SK-N-MC (cell line): ENCODE measurements around the gene ARID1B.

Experiments
- DNase-seq: peaks from one replicate; pipeline ENCODE4 v3.0.0-alpha.2; 2011; ENCODE audit warnings: low read depth, low spot score
- H3K27ac ChIP-seq: fragments of 200-600 bp; sonication (generic); 2 replicates; pipeline ENCODE4 v1.5.1; 2016; ENCODE audit warnings: mixed run types
- H3K36me3 ChIP-seq: fragments of 200-600 bp; sonication (generic); 2 replicates; pipeline ENCODE4 v1.6.1; 2017; ENCODE audit warnings: antibody characterized with exemption, low read length, mixed read lengths; ENCODE audit not compliant: insufficient read depth
- H3K4me3 ChIP-seq: fragments of 200-600 bp; sonication (generic); 2 replicates; pipeline ENCODE4 v1.5.1; 2016
- H3K9ac ChIP-seq: fragments of 200-600 bp; sonication (generic); 2 replicates; pipeline ENCODE4 v1.8.0; 2017; ENCODE audit warnings: mixed run types, mixed read lengths; ENCODE audit not compliant: insufficient read length
- H3K9me3 ChIP-seq: fragments of 200-600 bp; sonication (generic); 2 replicates; pipeline ENCODE4 v1.6.1; 2017; ENCODE audit warnings: low read depth, mild to moderate bottlenecking, antibody characterized with exemption, low read length, moderate library complexity, mixed read lengths
- EZH2 ChIP-seq: fragments of 200-600 bp; sonication (generic); IDR thresholded peaks from one replicate; pipeline ENCODE4 v1.6.1; 2017; ENCODE audit warnings: antibody characterized with exemption
- FOXP2 ChIP-seq: optimal IDR thresholded peaks from 2 replicates; pipeline ENCODE3; 2011; ENCODE audit warnings: mild to moderate bottlenecking, moderate library complexity; ENCODE audit not compliant: insufficient read depth; ENCODE audit errors: extremely low read length, control extremely low read depth
- POLR2AphosphoS5 ChIP-seq: IDR thresholded peaks from 2 replicates; pipeline ENCODE4 v1.6.1; 2012; ENCODE audit warnings: mild to moderate bottlenecking, low read depth, low read length, borderline replicate concordance

Gene ARID1B

GRCh38 chr6:157094038-157094437 lies 316.9 kb downstream of the ARID1B start:
- Histone ChIP-seq H3K4me3 (no peak overlapping the region), H3K36me3 (peaks cover 18% of the 10 kb centered on the region; the same call in 1 of the 2 replicates), H3K9ac (no peak overlapping the region), H3K27ac (no peak overlapping the region), H3K9me3 (no peaks in the 10 kb centered on the region)
- TF ChIP-seq POLR2AphosphoS5 (no peak), EZH2 (no peak), FOXP2 (no peak)
- DNase-seq = no peak

GRCh38 chr6:157095084-157095483 lies 317.9 kb downstream of the ARID1B start:
- H3K9me3 ChIP-seq = no peaks in the 10 kb centered on the region
- H3K36me3 ChIP-seq = peaks cover 22% of the 10 kb centered on the region; the same call in 1 of the 2 replicates
- no peak overlapping the region for H3K4me3 ChIP-seq
- no peak overlapping the region for H3K9ac ChIP-seq
- no peak for TF ChIP-seq EZH2
- no peak overlapping the region for H3K27ac ChIP-seq
- DNase-seq = no peak

- H3K4me3 ChIP-seq = no peak overlapping the region
- H3K9me3 ChIP-seq = no peaks in the 10 kb centered on the region
- DNase-seq = no peak
- no peak for TF ChIP-seq EZH2
- H3K9ac ChIP-seq = no peak overlapping the region
- no peak overlapping the region for H3K27ac ChIP-seq
- peaks cover 23% of the 10 kb centered on the region for H3K36me3 ChIP-seq
Observed at GRCh38 chr6:157095569-157095968, 318.4 kb downstream of the ARID1B start.

GRCh38 chr6:157096105-157096504 lies 318.9 kb downstream of the ARID1B start:
- DNase-seq = no peak
- Histone ChIP-seq H3K4me3 (no peak overlapping the region), H3K9me3 (no peaks in the 10 kb centered on the region), H3K36me3 (peaks cover 26% of the 10 kb centered on the region), H3K27ac (no peak overlapping the region), H3K9ac (no peak overlapping the region)
- no peak for TF ChIP-seq EZH2
- TF ChIP-seq POLR2AphosphoS5 = no peak
- no peak for TF ChIP-seq FOXP2

- Histone ChIP-seq H3K9me3 (no peaks in the 10 kb centered on the region), H3K4me3 (no peak overlapping the region), H3K36me3 (peaks cover 28% of the 10 kb centered on the region), H3K27ac (no peak overlapping the region), H3K9ac (no peak overlapping the region)
- TF ChIP-seq POLR2AphosphoS5 = no peak
- no peak for TF ChIP-seq EZH2
- TF ChIP-seq FOXP2 = no peak
- no peak for DNase-seq
Observed at GRCh38 chr6:157096522-157096921, 319.3 kb downstream of the ARID1B start.

- no peak for TF ChIP-seq EZH2
- TF ChIP-seq FOXP2 = no peak
- no peak for TF ChIP-seq POLR2AphosphoS5
- Histone ChIP-seq H3K4me3 (no peak overlapping the region), H3K9me3 (no peaks in the 10 kb centered on the region), H3K9ac (no peak overlapping the region), H3K27ac (no peak overlapping the region), H3K36me3 (peaks cover 23% of the 10 kb centered on the region)
- no peak for DNase-seq
Observed at GRCh38 chr6:157097255-157097955, 320.2 kb downstream of the ARID1B start.

GRCh38 chr6:157098999-157099398 lies 321.8 kb downstream of the ARID1B start:
- no peaks in the 10 kb centered on the region for H3K9me3 ChIP-seq
- peaks cover 30% of the 10 kb centered on the region for H3K36me3 ChIP-seq
- H3K9ac ChIP-seq = no peak overlapping the region
- no peak overlapping the region for H3K4me3 ChIP-seq
- H3K27ac ChIP-seq = no peak overlapping the region
- DNase-seq = no peak
- TF ChIP-seq EZH2 (no peak), POLR2AphosphoS5 (no peak), FOXP2 (no peak)

GRCh38 chr6:157099912-157100593 lies 322.9 kb downstream of the ARID1B start:
- H3K4me3 ChIP-seq = no peak overlapping the region
- H3K36me3 ChIP-seq = peaks cover 32% of the 10 kb centered on the region
- no peak for TF ChIP-seq FOXP2
- DNase-seq = no peak
- no peaks in the 10 kb centered on the region for H3K9me3 ChIP-seq
- H3K9ac ChIP-seq = no peak overlapping the region
- no peak overlapping the region for H3K27ac ChIP-seq

- no peak for DNase-seq
- TF ChIP-seq EZH2 (no peak), FOXP2 (no peak), POLR2AphosphoS5 (no peak)
- no peak overlapping the region for H3K27ac ChIP-seq
- H3K9ac ChIP-seq = no peak overlapping the region
- peaks cover 28% of the 10 kb centered on the region for H3K36me3 ChIP-seq
- no peaks in the 10 kb centered on the region for H3K9me3 ChIP-seq
- no peak overlapping the region for H3K4me3 ChIP-seq
Observed at GRCh38 chr6:157101166-157101565, 324.0 kb downstream of the ARID1B start.
